ENCODE results near the gene TTC29. TPM values are rescaled to one million over a fixed set of nuclear protein-coding genes. Genes with fewer than 3 reads are reported as not detected.
"Not testable (repeated sequence)": the region's sequence is repeated elsewhere in the genome, so short reads cannot be mapped to it uniquely, and the experiment has no call there.

TTC29 gene
- polyA plus RNA-seq, 3 donors: 1.6 to 1.9 (median 1.6) TPM

DNA sequence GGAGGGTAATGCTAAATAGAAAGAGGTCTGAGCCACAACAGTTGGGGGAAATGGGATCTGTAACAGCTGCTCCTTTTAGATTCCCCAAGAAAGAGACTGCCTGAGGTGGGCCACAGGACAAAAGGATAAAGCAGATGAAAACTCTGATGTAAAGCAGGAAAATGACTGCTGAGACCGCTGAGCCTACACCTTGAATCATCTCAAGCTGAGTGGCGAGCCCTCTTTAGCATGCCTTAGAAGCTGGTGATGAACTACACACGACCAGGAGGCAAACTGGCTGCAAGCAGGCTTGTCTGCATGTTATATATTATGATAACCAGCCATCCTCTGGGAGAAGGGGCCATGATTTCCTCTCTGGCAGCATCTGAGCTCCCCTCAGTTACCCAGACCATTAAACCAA is 88.4 kb downstream of the TTC29 start:
- no peak for DNase-seq (ENCODE audit: low read depth in 3 of 3, low spot score in 2 of 3)

DNA sequence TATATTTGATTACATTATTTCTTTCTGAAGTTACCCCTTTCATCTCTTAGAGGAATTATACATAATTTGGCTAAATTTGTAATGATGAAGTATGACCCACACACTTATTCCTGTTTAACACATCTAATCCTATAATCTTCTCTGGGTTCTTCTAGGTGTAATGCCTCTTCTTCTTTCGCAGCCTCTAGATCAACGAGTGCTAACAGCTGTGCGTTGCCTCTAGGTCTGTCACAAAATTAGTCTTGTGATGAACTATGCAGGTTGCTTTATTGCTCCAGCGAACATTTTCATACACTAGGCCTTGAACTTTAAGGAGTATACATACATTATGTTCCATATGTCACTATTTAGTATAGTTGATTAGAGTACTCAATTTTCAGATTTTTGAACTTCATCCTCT is 89.9 kb downstream of the TTC29 start:
- DNase-seq (ENCODE audit: low read depth in 3 of 3, low spot score in 2 of 3): no peak

DNA sequence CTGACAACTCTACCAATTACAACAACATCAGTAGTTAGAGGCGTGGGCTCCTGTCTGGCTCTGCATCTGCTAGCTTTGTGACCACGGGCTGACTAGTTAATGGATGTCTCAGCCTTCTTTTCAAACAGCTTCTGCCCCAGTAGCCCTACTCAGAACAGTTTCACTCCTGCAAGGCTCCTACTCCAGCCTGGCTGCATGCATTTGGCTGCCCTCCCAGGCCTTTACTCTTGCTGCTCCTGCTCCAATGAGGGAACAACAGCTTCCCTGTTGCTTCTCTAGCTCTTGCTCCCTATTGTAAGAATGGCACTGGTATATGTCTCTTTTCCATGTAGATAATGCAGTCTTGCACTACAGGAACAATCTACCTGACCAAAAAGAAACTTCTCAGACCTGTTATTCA is 93.3 kb downstream of the TTC29 start:
- no peak for DNase-seq (ENCODE audit: low read depth in 3 of 3, low spot score in 2 of 3)

DNA sequence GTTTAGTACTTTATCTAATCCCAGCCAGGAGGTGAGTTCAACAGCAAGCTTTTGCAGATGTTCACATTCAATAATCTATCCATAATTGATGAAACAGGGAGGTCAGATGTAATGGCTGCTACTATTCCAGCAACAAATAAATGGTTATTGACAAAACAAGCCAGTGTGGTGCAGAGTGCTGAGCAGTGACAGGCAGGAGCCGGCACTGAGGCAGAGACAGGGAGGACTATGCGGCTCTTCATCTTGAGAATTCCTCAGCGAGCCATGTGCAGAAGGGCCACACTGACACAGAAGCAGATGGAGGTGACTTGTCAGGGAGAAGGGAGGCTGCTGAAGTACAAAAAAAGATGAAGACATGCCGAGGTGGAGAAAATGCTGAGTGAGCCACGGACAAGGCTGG is 98.3 kb downstream of the TTC29 start:
- DNase-seq (ENCODE audit: low read depth in 3 of 3, low spot score in 2 of 3): no peak

DNA sequence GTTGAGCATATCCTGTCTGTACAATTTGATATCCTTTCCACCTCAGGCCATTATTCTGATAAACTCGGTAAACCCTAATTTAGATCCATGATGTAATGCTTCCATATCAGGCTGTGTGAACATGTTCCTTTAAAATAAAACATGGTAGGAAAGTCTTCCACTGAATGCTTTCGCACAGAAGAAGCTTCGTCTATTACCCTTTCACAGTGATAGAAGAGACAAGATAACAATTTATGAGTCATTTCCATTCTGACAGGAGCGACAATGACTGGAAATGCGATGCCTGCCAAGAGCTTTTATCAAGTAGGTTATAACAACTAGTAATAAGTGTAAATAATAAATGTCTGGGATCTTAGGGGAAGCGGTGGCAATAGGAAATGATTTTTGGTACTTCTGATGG is 98.8 kb downstream of the TTC29 start:
- no peak for DNase-seq (ENCODE audit: low read depth in 3 of 3, low spot score in 2 of 3)

DNA sequence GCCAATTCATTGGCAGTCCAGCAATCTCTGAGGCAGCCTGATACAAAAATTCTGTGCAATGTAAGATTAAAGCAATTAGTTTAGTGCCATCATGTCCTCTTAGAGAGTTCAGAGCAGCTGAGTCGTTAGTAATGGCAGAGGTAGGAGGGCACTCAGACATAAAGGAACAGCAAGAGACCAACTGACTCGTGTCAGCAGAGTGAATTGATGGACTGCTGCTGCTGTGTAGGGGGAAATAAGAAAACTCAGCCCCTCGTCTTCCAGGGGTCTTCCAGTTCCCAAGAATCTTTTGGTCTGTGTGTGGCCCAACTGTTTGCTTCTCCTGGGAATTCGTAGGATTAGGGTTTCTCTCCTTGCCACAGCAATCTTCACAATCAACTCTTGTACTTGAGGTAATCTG is 100.9 kb downstream of the TTC29 start:
- DNase-seq (ENCODE audit: low read depth in 3 of 3, low spot score in 2 of 3): no peak

DNA sequence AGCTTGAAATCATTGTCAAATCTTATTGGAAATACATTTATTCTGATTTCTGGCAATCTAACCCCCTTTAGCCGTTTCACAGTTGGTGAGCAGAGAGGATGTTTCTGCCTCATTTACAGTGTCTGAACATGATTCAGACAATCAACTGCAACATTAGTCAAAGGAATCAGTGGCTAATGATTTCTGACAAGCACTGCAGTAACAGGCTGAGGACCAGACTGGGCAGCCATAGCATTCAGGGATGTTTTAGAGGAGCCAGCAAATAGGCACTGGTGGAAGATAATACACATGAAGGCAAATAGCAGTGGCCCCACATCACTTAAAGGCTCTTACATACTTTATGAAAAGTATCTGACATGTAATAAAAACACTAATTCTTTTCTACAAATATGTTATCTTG is 102.8 kb downstream of the TTC29 start:
- no peak for DNase-seq (ENCODE audit: low read depth in 3 of 3, low spot score in 2 of 3)

DNA sequence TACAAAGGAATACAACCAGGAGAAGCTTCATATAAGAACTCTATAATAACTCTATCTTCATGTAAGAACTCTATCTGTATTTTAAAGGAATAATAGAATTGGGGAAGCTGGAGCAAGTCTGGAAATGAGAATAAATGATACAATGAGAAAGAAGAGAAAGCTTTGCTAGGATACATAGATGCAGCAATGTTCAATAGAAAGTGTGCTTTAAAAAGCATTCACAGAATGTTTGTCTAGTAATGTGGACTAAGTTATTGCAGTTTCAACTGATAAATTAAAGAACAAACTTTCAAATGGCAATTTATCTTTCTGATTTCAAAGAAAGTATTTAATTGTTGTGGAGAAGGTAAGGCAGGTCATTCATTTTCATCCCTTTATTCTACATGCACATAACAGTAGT is 104.9 kb downstream of the TTC29 start:
- DNase-seq (ENCODE audit: low read depth in 3 of 3, low spot score in 2 of 3): no peak

DNA sequence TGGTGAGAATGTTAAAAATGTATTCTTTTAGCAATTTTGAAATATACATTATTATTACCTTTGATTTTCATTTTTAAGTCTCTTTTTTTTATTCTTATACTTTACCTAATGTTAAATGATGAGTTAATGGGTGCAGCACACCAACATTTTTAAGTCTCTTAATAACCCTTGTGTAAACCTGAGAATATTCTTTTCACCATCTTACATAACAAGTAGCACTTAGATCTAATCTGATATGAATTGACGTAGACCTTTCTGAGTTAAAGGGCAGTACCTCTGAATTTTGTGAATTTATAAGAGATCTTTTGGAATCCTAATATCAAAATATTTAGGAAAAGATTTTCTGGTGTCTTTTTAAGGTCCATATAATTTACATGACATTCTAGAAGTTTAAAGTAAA is 110.6 kb downstream of the TTC29 start:
- no peak for DNase-seq (ENCODE audit: low read depth in 3 of 3, low spot score in 2 of 3)

DNA sequence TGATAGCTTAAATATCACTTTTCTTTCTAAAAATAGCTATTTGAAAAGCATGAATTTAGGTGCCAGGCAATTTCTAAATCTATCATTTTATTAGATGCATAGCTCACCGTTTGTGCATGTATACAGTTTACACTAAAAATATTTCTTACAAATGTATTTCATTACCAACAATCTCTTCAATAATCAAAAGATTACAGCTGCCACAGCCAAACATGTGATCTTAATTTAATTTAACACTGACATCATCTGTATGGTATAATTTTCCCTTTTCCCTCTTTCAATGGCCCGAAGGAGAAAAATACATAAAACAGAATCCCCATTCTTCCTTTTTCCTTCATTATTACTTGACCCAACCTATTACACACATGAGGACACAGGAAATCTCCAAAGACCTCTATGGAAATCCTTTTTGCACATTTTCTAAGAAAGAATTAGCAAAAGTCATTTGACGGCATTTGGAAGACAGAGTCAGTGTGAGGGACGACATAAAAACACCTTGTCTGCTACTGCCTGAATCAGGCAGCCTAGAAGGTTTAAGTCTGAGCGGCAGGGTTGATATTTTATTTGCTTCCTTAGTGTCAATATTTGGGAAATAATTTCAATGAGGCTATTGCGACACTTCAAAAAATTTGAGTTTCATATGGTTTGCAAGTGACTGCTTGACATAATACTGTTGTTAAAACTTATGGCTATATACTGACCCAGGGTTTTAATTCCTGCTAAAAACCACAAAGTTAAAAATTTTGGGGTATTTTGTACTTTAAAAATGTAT is 111.2 kb downstream of the TTC29 start:
- no peak for DNase-seq (ENCODE audit: low read depth in 3 of 3, low spot score in 2 of 3)

DNA sequence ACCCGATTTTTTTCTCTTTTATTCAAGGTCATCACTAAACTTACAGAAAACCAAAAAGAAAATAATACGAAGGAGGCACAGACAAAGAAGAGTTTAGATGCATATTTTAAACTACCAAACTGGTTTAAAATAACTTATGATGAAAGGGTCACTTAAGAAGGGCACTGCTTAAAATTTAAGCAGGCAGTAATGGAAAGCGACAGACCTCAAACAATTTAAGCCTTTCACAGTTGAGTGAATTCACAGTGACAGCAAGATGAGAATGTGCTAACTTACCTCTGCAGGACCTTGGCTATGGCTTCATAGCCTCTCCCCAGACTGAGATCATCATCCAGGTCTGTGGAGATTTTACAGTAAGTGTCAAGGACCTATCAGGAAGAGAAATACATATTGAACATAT is 112.1 kb downstream of the TTC29 start:
- no peak for DNase-seq (ENCODE audit: low read depth in 3 of 3, low spot score in 2 of 3)

DNA sequence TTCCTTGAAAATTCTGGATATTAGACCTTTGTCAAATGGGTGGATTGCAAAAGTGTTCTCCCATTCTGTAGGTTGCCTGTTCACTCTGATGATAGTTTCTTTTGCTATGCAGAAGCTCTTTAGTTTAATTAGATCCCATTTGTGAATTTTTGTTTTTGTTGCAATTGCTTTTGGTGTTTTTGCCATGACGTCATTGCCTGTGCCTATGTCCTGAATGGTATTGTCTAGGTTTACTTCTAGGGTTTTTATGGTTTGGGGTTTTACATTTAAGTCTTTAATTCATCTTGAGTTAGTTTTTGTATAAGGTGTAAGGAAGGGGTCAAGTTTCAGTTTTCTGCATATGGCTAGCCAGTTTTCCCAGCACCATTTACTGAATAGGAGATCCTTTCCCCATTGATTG is 122.7 kb downstream of the TTC29 start:
- DNase-seq (ENCODE audit: low read depth in 3 of 3, low spot score in 2 of 3): not testable (repeated sequence)

DNA sequence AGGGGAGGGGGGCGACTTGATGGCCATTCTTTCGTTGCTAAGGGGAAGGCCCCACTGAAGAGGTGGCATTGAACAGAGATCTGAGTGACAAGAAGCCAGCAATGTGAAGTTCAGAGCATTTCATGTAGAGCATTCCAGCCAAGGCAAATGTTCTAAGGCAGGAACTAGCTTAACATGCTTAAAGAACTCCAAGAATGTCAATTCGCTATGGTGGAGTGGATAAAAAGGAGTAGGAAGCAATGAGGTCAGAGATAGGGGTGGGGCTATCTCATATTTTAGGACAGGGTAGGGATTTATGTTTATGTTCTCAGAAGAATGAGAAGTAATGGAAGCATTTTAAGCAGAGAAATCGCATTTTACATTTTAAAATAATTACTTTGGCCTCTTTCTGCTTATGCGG is 130.9 kb downstream of the TTC29 start:
- no peak for DNase-seq (ENCODE audit: low read depth in 3 of 3, low spot score in 2 of 3)

DNA sequence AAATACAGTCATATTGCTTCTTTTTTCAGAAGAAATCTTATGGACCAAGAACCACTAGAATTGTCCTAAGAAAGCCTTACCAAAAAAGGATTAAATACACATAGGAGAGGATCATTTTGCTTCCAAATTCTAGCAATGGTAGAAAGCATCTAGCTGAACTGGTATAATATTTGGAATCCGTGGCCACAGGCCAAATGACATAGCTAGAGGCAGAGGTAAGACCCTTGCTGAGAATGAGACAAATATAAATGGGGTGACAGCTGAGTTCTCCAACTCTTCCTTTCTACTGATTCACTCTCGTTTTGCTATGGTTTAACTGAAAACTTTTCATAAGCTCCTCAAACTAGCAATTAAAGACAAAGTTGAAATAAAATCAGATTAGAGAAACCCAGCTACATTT is 150.0 kb downstream of the TTC29 start:
- DNase-seq (ENCODE audit: low read depth in 3 of 3, low spot score in 2 of 3): no peak

DNA sequence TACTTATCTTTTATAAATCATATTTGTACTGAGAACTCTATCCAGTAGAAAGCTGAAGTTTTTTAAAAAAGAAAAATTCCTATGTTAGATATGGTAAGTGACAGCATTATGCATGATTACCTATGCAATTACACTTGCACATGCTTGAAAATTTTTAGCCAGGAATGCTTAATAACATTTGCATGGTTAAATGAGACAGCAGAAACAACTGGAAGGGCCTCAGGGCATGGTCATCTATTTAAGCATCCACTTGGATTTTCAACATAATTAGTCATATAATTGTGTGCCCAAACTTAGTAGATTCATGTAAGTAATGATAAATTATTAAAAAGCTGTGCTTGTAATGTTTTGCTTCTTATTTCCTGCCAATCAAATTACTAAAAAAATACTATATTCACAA is 151.9 kb downstream of the TTC29 start:
- DNase-seq (ENCODE audit: low read depth in 3 of 3, low spot score in 2 of 3): no peak

DNA sequence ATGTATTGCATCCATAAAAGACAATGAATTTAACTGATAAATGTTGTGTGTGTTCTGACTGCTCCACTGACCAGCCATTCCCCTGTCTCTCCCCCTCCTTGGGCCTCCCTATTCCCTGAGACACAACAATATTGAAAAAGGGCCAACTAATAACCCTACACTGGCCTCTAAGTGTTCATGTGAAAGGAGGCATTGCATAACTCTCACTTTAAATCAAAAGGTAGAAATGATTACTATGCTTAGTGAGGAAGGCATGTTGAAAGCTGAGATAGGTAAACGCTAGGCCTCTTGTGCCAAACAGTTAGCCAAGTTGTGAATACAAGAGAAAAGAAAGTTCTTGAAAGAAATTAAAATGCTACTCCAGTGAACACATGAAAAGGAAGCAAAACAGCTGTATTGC is 154.2 kb downstream of the TTC29 start:
- DNase-seq (ENCODE audit: low read depth in 3 of 3, low spot score in 2 of 3): no peak

DNA sequence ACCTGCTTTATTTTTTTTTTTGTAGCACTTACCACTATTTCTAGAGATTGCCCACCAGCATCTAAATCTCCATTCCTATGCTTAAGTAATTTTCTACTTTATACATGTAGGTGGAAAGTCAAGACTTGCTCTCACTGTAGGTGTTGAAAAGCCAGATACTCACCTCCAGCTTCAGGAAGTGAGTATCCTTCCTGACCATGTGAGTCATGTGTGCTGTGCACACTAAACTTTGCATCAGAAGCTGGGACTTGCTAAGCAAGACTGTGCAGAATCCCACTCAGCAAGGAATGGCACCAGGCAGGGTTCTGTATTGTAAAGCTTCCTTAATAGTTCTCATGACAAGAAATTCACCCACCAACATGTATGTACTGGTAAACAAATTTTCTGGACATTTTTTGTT is 155.1 kb downstream of the TTC29 start:
- no peak for DNase-seq (ENCODE audit: low read depth in 3 of 3, low spot score in 2 of 3)

DNA sequence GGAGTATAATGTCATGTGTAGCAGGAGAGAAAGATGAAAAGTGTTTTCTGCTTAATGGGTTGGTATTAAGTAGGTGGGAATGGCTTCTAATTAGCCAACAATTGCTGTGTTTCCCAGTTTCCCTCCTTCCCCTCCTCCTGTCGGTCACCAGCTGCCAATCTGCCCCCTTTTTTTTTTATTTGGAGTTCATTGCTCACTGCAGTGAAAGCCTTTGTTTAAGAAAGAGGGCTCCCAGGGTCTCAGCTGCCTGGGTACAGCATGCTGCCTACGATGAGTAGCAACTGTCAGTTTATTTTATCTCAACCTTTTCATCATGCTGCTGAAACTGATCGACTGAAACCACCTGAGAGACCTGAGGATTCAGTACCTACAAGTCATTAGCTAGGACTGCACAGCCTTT is 157.9 kb downstream of the TTC29 start:
- DNase-seq (ENCODE audit: low read depth in 3 of 3, low spot score in 2 of 3): no peak

DNA sequence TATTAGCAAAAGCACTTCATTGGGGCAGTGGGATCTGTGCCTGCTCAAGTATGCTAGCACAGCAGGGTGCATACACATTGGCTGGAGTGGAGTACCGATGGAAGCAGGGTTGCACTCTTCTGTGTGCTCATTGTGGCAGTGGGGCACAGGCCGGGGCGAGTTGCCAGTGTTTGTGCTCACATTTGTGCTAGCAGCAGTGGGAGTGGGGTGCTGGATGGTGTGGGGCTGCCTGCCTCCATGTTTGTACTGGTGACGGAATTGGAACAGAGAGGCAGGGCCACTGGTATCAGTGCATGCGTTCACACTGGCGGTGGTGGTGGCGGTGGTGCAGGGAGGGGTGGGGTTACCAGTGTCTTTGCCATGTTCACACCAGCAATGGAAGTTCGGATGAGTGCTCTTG is 169.0 kb downstream of the TTC29 start:
- DNase-seq (ENCODE audit: low read depth in 3 of 3, low spot score in 2 of 3): no peak

DNA sequence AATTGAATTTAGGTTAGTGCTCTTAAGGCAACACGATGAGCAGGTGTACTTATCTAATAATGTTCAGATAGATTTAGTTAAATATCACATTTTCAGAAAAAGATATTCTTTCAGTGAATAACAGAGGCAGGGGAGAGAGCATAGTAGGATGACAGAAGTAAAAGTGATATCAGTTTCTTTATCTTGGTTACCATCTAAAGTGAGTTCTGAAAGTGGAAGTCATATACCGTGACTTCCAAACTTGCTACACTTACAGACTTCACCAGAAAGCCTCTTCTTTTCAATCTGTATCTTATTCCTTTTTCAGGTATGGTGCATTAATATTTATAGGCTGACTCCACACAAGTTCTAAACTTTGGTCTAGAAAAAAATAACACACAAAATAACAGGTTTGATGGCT is 182.1 kb downstream of the TTC29 start:
- DNase-seq (ENCODE audit: low read depth in 3 of 3, low spot score in 2 of 3): no peak

DNA sequence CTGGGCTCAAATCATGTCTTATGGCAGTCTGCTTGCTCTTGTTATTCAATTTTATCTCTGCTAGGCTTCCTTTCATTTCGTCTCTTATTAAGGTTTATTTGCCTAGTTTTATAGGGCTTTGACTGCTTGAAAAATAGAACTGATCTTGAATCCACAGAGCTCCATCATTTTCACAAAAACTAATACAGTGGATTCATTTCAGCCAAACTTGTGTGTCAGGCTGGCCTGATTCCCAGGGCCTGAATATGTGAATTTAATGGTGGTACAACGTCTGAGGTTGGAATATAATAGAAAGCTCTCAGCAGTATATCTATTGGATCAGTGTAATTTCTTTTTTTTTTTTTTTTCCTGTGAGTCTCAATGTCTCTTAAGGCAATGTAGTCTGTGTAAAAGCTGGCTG is 183.6 kb downstream of the TTC29 start:
- no peak for DNase-seq (ENCODE audit: low read depth in 3 of 3, low spot score in 2 of 3)

DNA sequence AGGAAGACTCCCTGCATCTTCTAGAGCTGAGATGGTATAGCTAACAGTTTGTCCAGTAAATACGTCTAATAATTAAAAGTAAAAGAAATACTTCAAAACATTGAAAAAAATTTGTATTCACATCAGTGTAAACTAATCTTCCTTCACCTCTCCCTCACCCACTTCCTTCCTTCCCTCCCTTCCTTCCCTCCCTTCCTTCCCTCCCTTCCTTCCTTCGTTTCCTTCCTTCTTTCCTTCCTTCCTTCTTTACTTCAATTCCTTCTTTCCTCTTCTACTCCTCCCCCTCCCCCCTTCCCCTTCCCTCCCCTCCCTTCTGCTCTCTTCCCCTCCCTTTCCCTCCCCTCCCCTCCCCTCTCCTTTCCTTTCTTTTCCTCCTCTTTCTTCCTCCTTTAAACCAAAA is 203.2 kb downstream of the TTC29 start:
- no peak for DNase-seq (ENCODE audit: low read depth in 3 of 3, low spot score in 2 of 3)

DNA sequence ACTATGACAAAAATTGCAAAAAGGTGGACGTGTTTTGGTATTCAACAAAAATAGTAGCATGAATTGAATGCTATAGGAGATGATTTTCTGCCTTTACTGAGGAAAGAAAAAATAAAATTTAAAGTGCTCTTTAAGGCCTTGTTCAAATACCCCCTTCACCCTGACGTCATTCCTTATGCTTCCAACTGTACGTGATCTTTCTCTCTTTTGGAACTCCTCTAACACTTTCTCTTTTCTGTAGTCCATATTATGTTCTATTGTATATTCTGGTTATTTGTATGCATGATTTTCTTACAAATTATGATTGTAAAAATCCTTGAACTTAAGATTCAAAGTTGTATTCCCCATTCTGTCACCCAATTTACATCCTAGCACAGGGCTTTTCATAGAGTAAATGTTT is 206.5 kb downstream of the TTC29 start:
- no peak for DNase-seq (ENCODE audit: low read depth in 3 of 3, low spot score in 2 of 3)

All from right renal cortex interstitium (tissue), 3 donors.